ENCODE measurements around the gene MARK4. TPM values are rescaled to one million over a fixed set of nuclear protein-coding genes. Genes with fewer than 3 reads are reported as not detected.

MARK4 gene
- total and polyA plus RNA-seq, 2 experiments from 2014 or later = 16.6 to 38.6 TPM

DNA sequence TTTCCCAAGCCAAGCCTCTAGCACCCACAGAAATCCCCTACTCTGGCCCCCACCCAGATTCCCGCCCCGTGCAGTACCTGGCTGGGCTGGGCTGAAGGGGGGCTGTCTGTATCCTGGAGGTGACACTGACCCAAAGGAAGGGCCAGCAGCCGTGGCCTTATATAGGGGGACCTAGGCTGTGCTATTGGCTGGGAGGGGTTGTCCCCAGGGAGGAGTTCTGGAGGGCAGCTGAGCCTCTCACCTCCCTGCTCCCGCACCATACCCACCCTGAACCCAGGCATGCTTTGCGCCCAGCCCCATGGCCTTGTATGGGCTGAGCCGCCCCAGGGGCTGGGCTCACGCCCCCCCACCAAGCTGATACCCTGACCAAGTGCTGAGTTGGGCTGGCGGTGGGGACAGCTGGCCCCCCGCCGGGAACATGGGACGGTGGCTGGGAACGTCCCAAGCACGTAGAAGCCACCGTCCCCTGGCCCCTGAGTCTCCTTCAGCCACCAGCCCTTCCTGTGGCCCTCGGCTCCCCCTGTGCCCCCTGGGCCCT, 71.7 kb downstream of the MARK4 start, which contains the start of gene CKM:
TSS of gene CKM (minus strand) at position 132 of the 538 bp plus-strand sequence. CDS start 3,162 bp downstream, outside the sequence.
- Histone ChIP-seq H3K27me3 (ENCODE audit: insufficient read depth) (peaks cover 35% of the 10 kb centered on the region), H3K79me2 (replicated peaks; ENCODE audit: insufficient read depth) (no peaks in the 10 kb centered on the region), H3K4me2 (peak within 1 kb of the TSS; percentile 85), H3F3A (replicated peaks; ENCODE audit: low read depth) (peaks cover 21% of the 10 kb centered on the region; the same call in 1 of the 2 replicates), H3K9me2 (ENCODE audit: insufficient read depth) (no peaks in the 10 kb centered on the region), H3K27ac (ENCODE audit: low read depth) (no peak within 1 kb of the TSS), H3K4me3 (peak within 1 kb of the TSS; percentile 59), H4K20me1 (replicated peaks; ENCODE audit: insufficient read depth) (no peaks in the 10 kb centered on the region), H2AFZ (peak within 1 kb of the TSS; percentile 93), H3K4me1 (ENCODE audit: insufficient read depth) (peaks cover 18% of the 10 kb centered on the region), H3K36me3 (ENCODE audit: insufficient read depth) (no peaks in the 10 kb centered on the region)
- TF ChIP-seq JUNB (IDR thresholded peaks at IDR 0.05; ENCODE audit: unreplicated experiment) = no peak
- TF ChIP-seq STAT1 (IDR thresholded peaks at IDR 0.05; ENCODE audit: unreplicated experiment) = no peak
- TF ChIP-seq, protein P1, sequence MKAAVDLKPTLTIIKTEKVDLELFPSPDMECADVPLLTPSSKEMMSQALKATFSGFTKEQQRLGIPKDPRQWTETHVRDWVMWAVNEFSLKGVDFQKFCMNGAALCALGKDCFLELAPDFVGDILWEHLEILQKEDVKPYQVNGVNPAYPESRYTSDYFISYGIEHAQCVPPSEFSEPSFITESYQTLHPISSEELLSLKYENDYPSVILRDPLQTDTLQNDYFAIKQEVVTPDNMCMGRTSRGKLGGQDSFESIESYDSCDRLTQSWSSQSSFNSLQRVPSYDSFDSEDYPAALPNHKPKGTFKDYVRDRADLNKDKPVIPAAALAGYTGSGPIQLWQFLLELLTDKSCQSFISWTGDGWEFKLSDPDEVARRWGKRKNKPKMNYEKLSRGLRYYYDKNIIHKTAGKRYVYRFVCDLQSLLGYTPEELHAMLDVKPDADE (IDR thresholded peaks at IDR 0.05) = no peak
- Mint-ChIP-seq H3K4me1 (peaks cover 14% of the 10 kb centered on the region), H3K27me3 (ENCODE audit: insufficient read depth, low read depth, poor library complexity) (peaks cover 38% of the 10 kb centered on the region), H3K4me3 (peak within 1 kb of the TSS; percentile 60), H3K27ac (no peak within 1 kb of the TSS), H3K9me3 (no peaks in the 10 kb centered on the region; the same call in 2 of the 3 replicates), H3K36me3 (ENCODE audit: low read depth) (no peaks in the 10 kb centered on the region)
- ATAC-seq (no peak; the same call in 2 of the 3 replicates), DNase-seq (ENCODE audit: low spot score) (no peak)

DNA sequence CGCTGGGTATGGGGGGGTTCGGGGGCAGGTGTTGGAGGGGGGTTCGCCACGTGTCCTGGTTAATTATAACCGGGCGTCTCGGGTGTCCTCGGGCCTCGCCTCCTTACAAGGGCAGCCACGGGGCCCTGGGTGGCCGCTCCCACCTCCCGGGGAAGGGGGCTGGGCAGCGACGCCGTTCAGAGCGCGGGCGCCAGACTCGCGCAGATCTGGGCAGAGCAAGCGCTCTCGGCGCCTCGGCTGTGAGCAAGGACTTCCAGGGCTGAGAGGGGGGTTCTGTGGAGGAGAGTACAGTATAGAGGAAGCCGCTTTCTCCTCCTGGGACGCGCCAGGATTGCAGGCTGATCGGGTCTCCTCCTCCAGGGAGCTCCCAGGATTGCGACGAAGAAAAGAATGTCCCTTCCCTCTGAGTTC, 72.6 kb downstream of the MARK4 start:
- Histone ChIP-seq H3K36me3 (ENCODE audit: insufficient read depth) (no peaks in the 10 kb centered on the region), H3K27ac (ENCODE audit: low read depth) (no peak overlapping the region), H3K9me2 (ENCODE audit: insufficient read depth) (no peaks in the 10 kb centered on the region), H3K4me2 (peak overlapping the region; percentile 85), H3K4me3 (peak overlapping the region; percentile 59), H4K20me1 (replicated peaks; ENCODE audit: insufficient read depth) (no peaks in the 10 kb centered on the region), H2AFZ (peak overlapping the region; percentile 93), H3F3A (replicated peaks; ENCODE audit: low read depth) (peaks cover 21% of the 10 kb centered on the region; the same call in 1 of the 2 replicates), H3K79me2 (replicated peaks; ENCODE audit: insufficient read depth) (no peaks in the 10 kb centered on the region), H3K27me3 (ENCODE audit: insufficient read depth) (peaks cover 28% of the 10 kb centered on the region), H3K4me1 (ENCODE audit: insufficient read depth) (peaks cover 18% of the 10 kb centered on the region)
- TF ChIP-seq POLR2AphosphoS5 (IDR thresholded peaks at IDR 0.05; ENCODE audit: low read depth) (0 out of 2 replicates have a peak, but pooled peaks have one; percentile 20), JUNB (IDR thresholded peaks at IDR 0.05; ENCODE audit: unreplicated experiment) (no peak)
- H3K27me3 Mint-ChIP-seq (ENCODE audit: insufficient read depth, low read depth, poor library complexity) = peaks cover 35% of the 10 kb centered on the region
- DNase-seq (ENCODE audit: low spot score) (peak; percentile 75), ATAC-seq (peak; percentile 59)
- H3K27ac Mint-ChIP-seq = no peak overlapping the region
- no peaks in the 10 kb centered on the region for H3K36me3 Mint-ChIP-seq (ENCODE audit: low read depth)
- peak overlapping the region; percentile 60 for H3K4me3 Mint-ChIP-seq
- peaks cover 18% of the 10 kb centered on the region for H3K4me1 Mint-ChIP-seq
- no peaks in the 10 kb centered on the region; the same call in 2 of the 3 replicates for H3K9me3 Mint-ChIP-seq

DNA sequence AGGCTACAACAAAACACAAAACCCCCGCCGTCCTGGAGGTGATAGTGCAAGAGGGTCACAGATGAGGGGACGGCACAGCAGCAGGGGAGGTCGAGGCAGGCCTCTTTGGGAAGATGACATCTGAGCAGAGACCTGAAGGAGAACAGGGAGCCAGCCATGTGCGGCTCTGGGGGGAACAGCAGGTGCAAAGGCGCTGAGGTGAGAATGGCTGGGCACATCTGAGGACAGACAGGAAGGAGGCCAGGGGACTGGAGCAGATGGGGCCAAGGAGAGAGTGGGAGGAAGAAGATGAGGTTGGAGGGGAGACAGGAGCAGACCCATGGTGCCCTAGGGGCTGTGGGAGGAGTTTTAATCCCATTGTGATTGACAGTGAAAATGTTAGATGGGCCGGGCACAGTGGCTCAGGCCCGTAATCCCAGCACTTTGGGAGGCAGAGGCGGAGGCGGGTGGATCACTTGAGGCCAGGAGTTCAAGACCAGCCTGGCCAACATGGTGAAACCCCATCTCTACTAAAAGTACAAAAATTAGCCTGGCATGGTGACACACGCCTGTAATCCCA, 73.4 kb downstream of the MARK4 start:
- Histone ChIP-seq H3K9me2 (ENCODE audit: insufficient read depth) (no peaks in the 10 kb centered on the region), H3K79me2 (replicated peaks; ENCODE audit: insufficient read depth) (no peaks in the 10 kb centered on the region), H3K4me1 (ENCODE audit: insufficient read depth) (peaks cover 18% of the 10 kb centered on the region), H3K27me3 (ENCODE audit: insufficient read depth) (peaks cover 25% of the 10 kb centered on the region), H4K20me1 (replicated peaks; ENCODE audit: insufficient read depth) (no peaks in the 10 kb centered on the region), H3K27ac (ENCODE audit: low read depth) (no peak overlapping the region), H2AFZ (peak overlapping the region; percentile 93), H3K4me3 (peak overlapping the region; percentile 59), H3F3A (replicated peaks; ENCODE audit: low read depth) (peaks cover 21% of the 10 kb centered on the region; the same call in 1 of the 2 replicates), H3K36me3 (ENCODE audit: insufficient read depth) (no peaks in the 10 kb centered on the region), H3K4me2 (peak overlapping the region; percentile 85)
- H3K4me3 Mint-ChIP-seq = peak overlapping the region; percentile 60
- DNase-seq (ENCODE audit: low spot score) = no peak
- peaks cover 33% of the 10 kb centered on the region for H3K27me3 Mint-ChIP-seq (ENCODE audit: insufficient read depth, low read depth, poor library complexity)
- H3K4me1 Mint-ChIP-seq = peaks cover 18% of the 10 kb centered on the region
- H3K36me3 Mint-ChIP-seq (ENCODE audit: low read depth) = no peaks in the 10 kb centered on the region
- H3K27ac Mint-ChIP-seq = no peak overlapping the region
- peak; percentile 3; the same call in 2 of the 3 replicates for ATAC-seq
- no peaks in the 10 kb centered on the region; the same call in 2 of the 3 replicates for H3K9me3 Mint-ChIP-seq
- TF ChIP-seq ZNF331 (CRISPR knock-in tag; IDR thresholded peaks at IDR 0.05; ENCODE audit: low read depth) = no peak
- TF ChIP-seq JUNB (IDR thresholded peaks at IDR 0.05; ENCODE audit: unreplicated experiment) = no peak
- TF ChIP-seq, protein P1 (IDR thresholded peaks at IDR 0.05) = no peak
- TF ChIP-seq ZNF462 (CRISPR knock-in tag; IDR thresholded peaks at IDR 0.05) = no peak
